ENCODE measurements around the gene RNF31.

The RNF31 gene

DNA sequence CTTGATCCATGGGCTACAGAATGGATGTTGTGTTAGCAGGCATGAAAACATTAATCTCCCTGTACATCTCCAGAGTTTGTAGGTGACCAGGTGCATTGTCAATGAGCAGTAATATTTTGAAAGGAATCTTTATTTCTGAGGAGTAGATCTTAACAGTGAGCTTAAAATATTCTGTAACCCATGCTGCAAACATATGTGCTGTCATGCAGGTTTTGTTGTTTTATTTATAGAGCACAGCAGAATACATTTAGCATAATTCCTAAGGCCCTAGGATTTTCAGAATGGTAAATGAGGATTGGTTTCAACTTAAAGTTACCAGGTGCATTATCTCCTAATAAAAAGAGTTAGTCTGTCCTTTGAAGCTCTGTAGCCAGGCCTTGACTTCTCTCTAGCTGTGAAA is 20.4 kb upstream of the RNF31 start:
- H3K4me3 ChIP-seq (replicated peaks; ENCODE audit: insufficient read depth, low read length) = no peak overlapping the region
- DNase-seq (ENCODE audit: low read depth in 1 of 2, low spot score in 1 of 2) = no peak
- no peak for TF ChIP-seq SPI1 (IDR thresholded peaks at IDR 0.05; ENCODE audit: borderline replicate concordance, low read depth)
- TF ChIP-seq GABPA (IDR thresholded peaks at IDR 0.05; ENCODE audit: low read depth) = no peak

GRCh38 chr14:24127673-24128072 is 19.6 kb upstream of the RNF31 start:
- no peak overlapping the region for H3K27ac ChIP-seq (replicated peaks)
- no peak for TF ChIP-seq SPI1 (IDR thresholded peaks at IDR 0.05; ENCODE audit: borderline replicate concordance, low read depth)
- no peak for TF ChIP-seq POLR2AphosphoS5 (IDR thresholded peaks at IDR 0.05; ENCODE audit: low read depth)
- TF ChIP-seq GABPA (IDR thresholded peaks at IDR 0.05; ENCODE audit: low read depth) = no peak
- TF ChIP-seq, protein P1, sequence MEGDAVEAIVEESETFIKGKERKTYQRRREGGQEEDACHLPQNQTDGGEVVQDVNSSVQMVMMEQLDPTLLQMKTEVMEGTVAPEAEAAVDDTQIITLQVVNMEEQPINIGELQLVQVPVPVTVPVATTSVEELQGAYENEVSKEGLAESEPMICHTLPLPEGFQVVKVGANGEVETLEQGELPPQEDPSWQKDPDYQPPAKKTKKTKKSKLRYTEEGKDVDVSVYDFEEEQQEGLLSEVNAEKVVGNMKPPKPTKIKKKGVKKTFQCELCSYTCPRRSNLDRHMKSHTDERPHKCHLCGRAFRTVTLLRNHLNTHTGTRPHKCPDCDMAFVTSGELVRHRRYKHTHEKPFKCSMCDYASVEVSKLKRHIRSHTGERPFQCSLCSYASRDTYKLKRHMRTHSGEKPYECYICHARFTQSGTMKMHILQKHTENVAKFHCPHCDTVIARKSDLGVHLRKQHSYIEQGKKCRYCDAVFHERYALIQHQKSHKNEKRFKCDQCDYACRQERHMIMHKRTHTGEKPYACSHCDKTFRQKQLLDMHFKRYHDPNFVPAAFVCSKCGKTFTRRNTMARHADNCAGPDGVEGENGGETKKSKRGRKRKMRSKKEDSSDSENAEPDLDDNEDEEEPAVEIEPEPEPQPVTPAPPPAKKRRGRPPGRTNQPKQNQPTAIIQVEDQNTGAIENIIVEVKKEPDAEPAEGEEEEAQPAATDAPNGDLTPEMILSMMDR (IDR thresholded peaks at IDR 0.05; ENCODE audit: insufficient read depth, low read length) = no peak
- TF ChIP-seq, protein P2, sequence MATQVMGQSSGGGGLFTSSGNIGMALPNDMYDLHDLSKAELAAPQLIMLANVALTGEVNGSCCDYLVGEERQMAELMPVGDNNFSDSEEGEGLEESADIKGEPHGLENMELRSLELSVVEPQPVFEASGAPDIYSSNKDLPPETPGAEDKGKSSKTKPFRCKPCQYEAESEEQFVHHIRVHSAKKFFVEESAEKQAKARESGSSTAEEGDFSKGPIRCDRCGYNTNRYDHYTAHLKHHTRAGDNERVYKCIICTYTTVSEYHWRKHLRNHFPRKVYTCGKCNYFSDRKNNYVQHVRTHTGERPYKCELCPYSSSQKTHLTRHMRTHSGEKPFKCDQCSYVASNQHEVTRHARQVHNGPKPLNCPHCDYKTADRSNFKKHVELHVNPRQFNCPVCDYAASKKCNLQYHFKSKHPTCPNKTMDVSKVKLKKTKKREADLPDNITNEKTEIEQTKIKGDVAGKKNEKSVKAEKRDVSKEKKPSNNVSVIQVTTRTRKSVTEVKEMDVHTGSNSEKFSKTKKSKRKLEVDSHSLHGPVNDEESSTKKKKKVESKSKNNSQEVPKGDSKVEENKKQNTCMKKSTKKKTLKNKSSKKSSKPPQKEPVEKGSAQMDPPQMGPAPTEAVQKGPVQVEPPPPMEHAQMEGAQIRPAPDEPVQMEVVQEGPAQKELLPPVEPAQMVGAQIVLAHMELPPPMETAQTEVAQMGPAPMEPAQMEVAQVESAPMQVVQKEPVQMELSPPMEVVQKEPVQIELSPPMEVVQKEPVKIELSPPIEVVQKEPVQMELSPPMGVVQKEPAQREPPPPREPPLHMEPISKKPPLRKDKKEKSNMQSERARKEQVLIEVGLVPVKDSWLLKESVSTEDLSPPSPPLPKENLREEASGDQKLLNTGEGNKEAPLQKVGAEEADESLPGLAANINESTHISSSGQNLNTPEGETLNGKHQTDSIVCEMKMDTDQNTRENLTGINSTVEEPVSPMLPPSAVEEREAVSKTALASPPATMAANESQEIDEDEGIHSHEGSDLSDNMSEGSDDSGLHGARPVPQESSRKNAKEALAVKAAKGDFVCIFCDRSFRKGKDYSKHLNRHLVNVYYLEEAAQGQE (IDR thresholded peaks at IDR 0.05; ENCODE audit: insufficient replicate concordance, low read depth) = no peak
- no peak for DNase-seq (ENCODE audit: low read depth in 1 of 2, low spot score in 1 of 2)
- no peaks in the 10 kb centered on the region for H3K27me3 ChIP-seq (ENCODE audit: insufficient read depth, poor library complexity, severe bottlenecking)
- no peak overlapping the region for H3K4me3 ChIP-seq (replicated peaks; ENCODE audit: insufficient read depth, low read length)

More for the DNA sequence above, 20.4 kb upstream of the RNF31 start:
- H3K27ac ChIP-seq (replicated peaks) = no peak overlapping the region
- no peaks in the 10 kb centered on the region for H3K27me3 ChIP-seq (ENCODE audit: insufficient read depth, poor library complexity, severe bottlenecking)

GRCh38 chr14:24129410-24129998 is 17.8 kb upstream of the RNF31 start:
- DNase-seq (ENCODE audit: low read depth in 1 of 2, low spot score in 1 of 2) = no peak
- Histone ChIP-seq H3K27me3 (ENCODE audit: insufficient read depth, poor library complexity, severe bottlenecking) (no peaks in the 10 kb centered on the region), H3K4me3 (replicated peaks; ENCODE audit: insufficient read depth, low read length) (no peak overlapping the region), H3K27ac (replicated peaks) (no peak overlapping the region)
- no peak for TF ChIP-seq POLR2AphosphoS5 (IDR thresholded peaks at IDR 0.05; ENCODE audit: low read depth)
- TF ChIP-seq GABPA (IDR thresholded peaks at IDR 0.05; ENCODE audit: low read depth) = no peak
- TF ChIP-seq SPI1 (IDR thresholded peaks at IDR 0.05; ENCODE audit: borderline replicate concordance, low read depth) = no peak
- TF ChIP-seq, protein P2 (IDR thresholded peaks at IDR 0.05; ENCODE audit: insufficient replicate concordance, low read depth) = no peak
- TF ChIP-seq, protein P1 (IDR thresholded peaks at IDR 0.05; ENCODE audit: insufficient read depth, low read length) = no peak

GRCh38 chr14:24130380-24130716 is 16.9 kb upstream of the RNF31 start, which contains the start of gene FITM1:
Gene FITM1, plus strand, starts transcription at chr14:24130659. Its CDS starts 905 bp downstream, at chr14:24131564.
- Histone ChIP-seq H3K27ac (replicated peaks) (no peak within 1 kb of the TSS), H3K4me3 (replicated peaks; ENCODE audit: insufficient read depth, low read length) (no peak within 1 kb of the TSS), H3K27me3 (ENCODE audit: insufficient read depth, poor library complexity, severe bottlenecking) (no peaks in the 10 kb centered on the region)
- TF ChIP-seq, protein P1 (IDR thresholded peaks at IDR 0.05; ENCODE audit: insufficient read depth, low read length) = no peak
- no peak for TF ChIP-seq POLR2AphosphoS5 (IDR thresholded peaks at IDR 0.05; ENCODE audit: low read depth)
- TF ChIP-seq, protein P2 (IDR thresholded peaks at IDR 0.05; ENCODE audit: insufficient replicate concordance, low read depth) = no peak
- no peak for TF ChIP-seq SPI1 (IDR thresholded peaks at IDR 0.05; ENCODE audit: borderline replicate concordance, low read depth)
- no peak for TF ChIP-seq GABPA (IDR thresholded peaks at IDR 0.05; ENCODE audit: low read depth)
- no peak for DNase-seq (ENCODE audit: low read depth in 1 of 2, low spot score in 1 of 2)

Data from HL-60 (cell line).